ENCODE measurements around the gene ARHGEF10L.

The ARHGEF10L gene

GRCh38 chr1:17653728-17654351, 114.3 kb downstream of the ARHGEF10L start:
- 62% methylated on average over 8 of the region's 9 CpGs for WGBS
- Histone ChIP-seq H2AK5ac (ENCODE audit: low read length, severe bottlenecking) (no peak overlapping the region), H3K9me3 (ENCODE audit: control insufficient read depth, low read length) (no peaks in the 10 kb centered on the region), H4K8ac (ENCODE audit: low read length) (no peak overlapping the region), H2BK120ac (ENCODE audit: low read depth, low read length) (no peak overlapping the region), H3K18ac (ENCODE audit: low read depth in 1 of 2, low read length in 2 of 2) (no peak overlapping the region), H3K4ac (ENCODE audit: low read depth in 1 of 2, low read length in 2 of 2) (no peak overlapping the region), H3K23ac (ENCODE audit: low read length in 2 of 2) (no peak overlapping the region), H3K4me2 (ENCODE audit: low read length, poor library complexity, severe bottlenecking) (no peak overlapping the region), H4K91ac (ENCODE audit: low read length) (no peak overlapping the region), H3K79me1 (replicated peaks; ENCODE audit: low read length, poor library complexity, severe bottlenecking) (peaks cover 3% of the 10 kb centered on the region), H3K4me3 (ENCODE audit: insufficient read depth in 1 of 2, low read depth in 1 of 2, low read length in 2 of 2) (no peak overlapping the region), H3K4me1 (ENCODE audit: control insufficient read depth, insufficient read depth, low read depth, low read length) (peaks cover 21% of the 10 kb centered on the region), H3K9ac (ENCODE audit: low read length) (no peak overlapping the region), H2BK5ac (ENCODE audit: low read depth, low read length, poor library complexity, severe bottlenecking) (no peak overlapping the region), H3K27ac (ENCODE audit: low read length, poor library complexity, severe bottlenecking) (no peak overlapping the region), H2BK15ac (ENCODE audit: low read depth, poor library complexity, severe bottlenecking) (no peak overlapping the region), H3K36me3 (ENCODE audit: control insufficient read depth in 1 of 2, insufficient read depth in 2 of 2, low read depth in 1 of 2, low read length in 2 of 2) (peaks cover 59 to 75% of the 10 kb centered on the region in 2 experiments), H2BK12ac (ENCODE audit: low read length in 2 of 2) (no peak overlapping the region), H3K27me3 (ENCODE audit: control insufficient read depth in 1 of 2, insufficient read depth in 1 of 2, low read length in 2 of 2) (no peaks in the 10 kb centered on the region), H3K14ac (ENCODE audit: low read length in 2 of 2) (no peak overlapping the region), H2AFZ (ENCODE audit: low read depth, low read length) (no peak overlapping the region)
- DNase-seq = peak; percentile 38

- no peak overlapping the region for H4K8ac ChIP-seq (ENCODE audit: low read length)
- H3K9me3 ChIP-seq (ENCODE audit: control insufficient read depth, low read length) = no peaks in the 10 kb centered on the region
- 94% methylated on average over 2 of the region's 2 CpGs for WGBS
- no peak overlapping the region for H4K91ac ChIP-seq (ENCODE audit: low read length)
- no peak overlapping the region for H3K14ac ChIP-seq (ENCODE audit: low read length in 2 of 2)
- no peak overlapping the region for H2BK120ac ChIP-seq (ENCODE audit: low read depth, low read length)
- no peak overlapping the region for H3K18ac ChIP-seq (ENCODE audit: low read depth in 1 of 2, low read length in 2 of 2)
- no peak overlapping the region for H3K4ac ChIP-seq (ENCODE audit: low read depth in 1 of 2, low read length in 2 of 2)
- H3K27ac ChIP-seq (ENCODE audit: low read length, poor library complexity, severe bottlenecking) = no peak overlapping the region
- peaks cover 65 to 75% of the 10 kb centered on the region in 2 experiments for H3K36me3 ChIP-seq (ENCODE audit: control insufficient read depth in 1 of 2, insufficient read depth in 2 of 2, low read depth in 1 of 2, low read length in 2 of 2)
- H2BK15ac ChIP-seq (ENCODE audit: low read depth, poor library complexity, severe bottlenecking) = no peak overlapping the region
- no peak overlapping the region for H2BK5ac ChIP-seq (ENCODE audit: low read depth, low read length, poor library complexity, severe bottlenecking)
- no peak overlapping the region for H2AK5ac ChIP-seq (ENCODE audit: low read length, severe bottlenecking)
- H2AFZ ChIP-seq (ENCODE audit: low read depth, low read length) = no peak overlapping the region
- H3K4me3 ChIP-seq (ENCODE audit: insufficient read depth in 1 of 2, low read depth in 1 of 2, low read length in 2 of 2) = no peak overlapping the region
- no peak overlapping the region for H3K23ac ChIP-seq (ENCODE audit: low read length in 2 of 2)
- no peaks in the 10 kb centered on the region for H3K27me3 ChIP-seq (ENCODE audit: control insufficient read depth in 1 of 2, insufficient read depth in 1 of 2, low read length in 2 of 2)
- no peak for DNase-seq
- H3K79me1 ChIP-seq (replicated peaks; ENCODE audit: low read length, poor library complexity, severe bottlenecking) = peaks cover 3% of the 10 kb centered on the region
- no peak overlapping the region for H3K4me2 ChIP-seq (ENCODE audit: low read length, poor library complexity, severe bottlenecking)
- no peak overlapping the region for H3K9ac ChIP-seq (ENCODE audit: low read length)
- peaks cover 20% of the 10 kb centered on the region for H3K4me1 ChIP-seq (ENCODE audit: control insufficient read depth, insufficient read depth, low read depth, low read length)
- H2BK12ac ChIP-seq (ENCODE audit: low read length in 2 of 2) = no peak overlapping the region
Measured at GRCh38 chr1:17654519-17654918, 115.0 kb downstream of the ARHGEF10L start.

- Histone ChIP-seq H3K4me1 (ENCODE audit: control insufficient read depth, insufficient read depth, low read depth, low read length) (peaks cover 17% of the 10 kb centered on the region), H3K14ac (ENCODE audit: low read length in 2 of 2) (no peak overlapping the region)
Measured at GRCh38 chr1:17655169-17655568, 115.7 kb downstream of the ARHGEF10L start.

GRCh38 chr1:17655922-17656321, 116.4 kb downstream of the ARHGEF10L start:
- H3K18ac ChIP-seq (ENCODE audit: low read depth in 1 of 2, low read length in 2 of 2) = no peak overlapping the region
- H3K4me2 ChIP-seq (ENCODE audit: low read length, poor library complexity, severe bottlenecking) = no peak overlapping the region
- H3K23ac ChIP-seq (ENCODE audit: low read length in 2 of 2) = no peak overlapping the region
- no peak overlapping the region for H2BK5ac ChIP-seq (ENCODE audit: low read depth, low read length, poor library complexity, severe bottlenecking)
- H2AFZ ChIP-seq (ENCODE audit: low read depth, low read length) = no peak overlapping the region
- H3K4ac ChIP-seq (ENCODE audit: low read depth in 1 of 2, low read length in 2 of 2) = no peak overlapping the region
- H3K9ac ChIP-seq (ENCODE audit: low read length) = no peak overlapping the region
- no peak overlapping the region for H2BK12ac ChIP-seq (ENCODE audit: low read length in 2 of 2)
- peaks cover 75 to 78% of the 10 kb centered on the region in 2 experiments for H3K36me3 ChIP-seq (ENCODE audit: control insufficient read depth in 1 of 2, insufficient read depth in 2 of 2, low read depth in 1 of 2, low read length in 2 of 2)
- H3K4me1 ChIP-seq (ENCODE audit: control insufficient read depth, insufficient read depth, low read depth, low read length) = peaks cover 17% of the 10 kb centered on the region
- no peak overlapping the region for H4K8ac ChIP-seq (ENCODE audit: low read length)
- peaks cover 4% of the 10 kb centered on the region for H3K79me1 ChIP-seq (replicated peaks; ENCODE audit: low read length, poor library complexity, severe bottlenecking)
- no peaks in the 10 kb centered on the region for H3K27me3 ChIP-seq (ENCODE audit: control insufficient read depth in 1 of 2, insufficient read depth in 1 of 2, low read length in 2 of 2)
- H2BK120ac ChIP-seq (ENCODE audit: low read depth, low read length) = no peak overlapping the region
- no peaks in the 10 kb centered on the region for H3K9me3 ChIP-seq (ENCODE audit: control insufficient read depth, low read length)
- no peak overlapping the region for H3K27ac ChIP-seq (ENCODE audit: low read length, poor library complexity, severe bottlenecking)
- H3K4me3 ChIP-seq (ENCODE audit: insufficient read depth in 1 of 2, low read depth in 1 of 2, low read length in 2 of 2) = no peak overlapping the region
- no peak for DNase-seq
- H3K14ac ChIP-seq (ENCODE audit: low read length in 2 of 2) = no peak overlapping the region
- 93% methylated on average over 15 of the region's 15 CpGs for WGBS
- no peak overlapping the region for H4K91ac ChIP-seq (ENCODE audit: low read length)
- H2BK15ac ChIP-seq (ENCODE audit: low read depth, poor library complexity, severe bottlenecking) = no peak overlapping the region
- H2AK5ac ChIP-seq (ENCODE audit: low read length, severe bottlenecking) = no peak overlapping the region

More at GRCh38 chr1:17655169-17655568, 115.7 kb downstream of the ARHGEF10L start:
- H2AK5ac ChIP-seq (ENCODE audit: low read length, severe bottlenecking) = no peak overlapping the region
- no peak overlapping the region for H2BK120ac ChIP-seq (ENCODE audit: low read depth, low read length)
- 83% methylated on average over 1 of the region's 1 CpG for WGBS
- no peak overlapping the region for H2BK15ac ChIP-seq (ENCODE audit: low read depth, poor library complexity, severe bottlenecking)
- H3K79me1 ChIP-seq (replicated peaks; ENCODE audit: low read length, poor library complexity, severe bottlenecking) = peaks cover 3% of the 10 kb centered on the region
- no peak overlapping the region for H3K4me2 ChIP-seq (ENCODE audit: low read length, poor library complexity, severe bottlenecking)
- no peak overlapping the region for H3K4me3 ChIP-seq (ENCODE audit: insufficient read depth in 1 of 2, low read depth in 1 of 2, low read length in 2 of 2)
- no peak overlapping the region for H3K23ac ChIP-seq (ENCODE audit: low read length in 2 of 2)
- H3K9me3 ChIP-seq (ENCODE audit: control insufficient read depth, low read length) = no peaks in the 10 kb centered on the region
- peaks cover 69 to 76% of the 10 kb centered on the region in 2 experiments for H3K36me3 ChIP-seq (ENCODE audit: control insufficient read depth in 1 of 2, insufficient read depth in 2 of 2, low read depth in 1 of 2, low read length in 2 of 2)
- no peak overlapping the region for H4K8ac ChIP-seq (ENCODE audit: low read length)
- no peak overlapping the region for H3K9ac ChIP-seq (ENCODE audit: low read length)
- H3K27ac ChIP-seq (ENCODE audit: low read length, poor library complexity, severe bottlenecking) = no peak overlapping the region
- no peak overlapping the region for H2BK12ac ChIP-seq (ENCODE audit: low read length in 2 of 2)
- no peaks in the 10 kb centered on the region for H3K27me3 ChIP-seq (ENCODE audit: control insufficient read depth in 1 of 2, insufficient read depth in 1 of 2, low read length in 2 of 2)
- no peak overlapping the region for H3K18ac ChIP-seq (ENCODE audit: low read depth in 1 of 2, low read length in 2 of 2)
- no peak overlapping the region for H2AFZ ChIP-seq (ENCODE audit: low read depth, low read length)
- no peak overlapping the region for H2BK5ac ChIP-seq (ENCODE audit: low read depth, low read length, poor library complexity, severe bottlenecking)
- DNase-seq = no peak
- no peak overlapping the region for H3K4ac ChIP-seq (ENCODE audit: low read depth in 1 of 2, low read length in 2 of 2)
- no peak overlapping the region for H4K91ac ChIP-seq (ENCODE audit: low read length)
